GM12892 (cell line): Measurements from ENCODE around the gene LHX6.

Experiments
- POLR2A ChIP-seq: IDR thresholded peaks from 2 replicates; pipeline ENCODE4 v1.6.1; 2011; ENCODE audit warnings: low read depth, low read length, control low read depth
- POLR2AphosphoS5 ChIP-seq: IDR thresholded peaks from 2 replicates; pipeline ENCODE4 v1.6.1; 2011; ENCODE audit warnings: low read depth, low read length, control low read depth
- TAF1 ChIP-seq: IDR thresholded peaks from 2 replicates; pipeline ENCODE4 v1.6.1; 2011; ENCODE audit warnings: low read depth, mild to moderate bottlenecking, control low read depth, low read length, borderline replicate concordance

GRCh38 chr9:122219856-122220672 lies 8.7 kb downstream of the LHX6 start:
- TF ChIP-seq POLR2A (no peak), TAF1 (no peak), POLR2AphosphoS5 (no peak)
